Measurements from ENCODE around the gene SRA1.
"Not testable (repeated sequence)": the region's sequence is repeated elsewhere in the genome, so short reads cannot be mapped to it uniquely, and the experiment has no call there.

Gene SRA1

GRCh38 chr5:140590861-140591260 lies 33.6 kb upstream of the SRA1 start:
- no peak for TF ChIP-seq JUND (IDR thresholded peaks at IDR 0.05; ENCODE audit: low read depth)
- in situ Hi-C loops (cut with HindIII; ENCODE audit: low pct_unique_long_range_greater_than_20kb, low sequenced_read_pairs) = no loop called here
- DNase-seq (ENCODE audit: low read depth in 1 of 2, low spot score in 1 of 2) = no peak

DNA sequence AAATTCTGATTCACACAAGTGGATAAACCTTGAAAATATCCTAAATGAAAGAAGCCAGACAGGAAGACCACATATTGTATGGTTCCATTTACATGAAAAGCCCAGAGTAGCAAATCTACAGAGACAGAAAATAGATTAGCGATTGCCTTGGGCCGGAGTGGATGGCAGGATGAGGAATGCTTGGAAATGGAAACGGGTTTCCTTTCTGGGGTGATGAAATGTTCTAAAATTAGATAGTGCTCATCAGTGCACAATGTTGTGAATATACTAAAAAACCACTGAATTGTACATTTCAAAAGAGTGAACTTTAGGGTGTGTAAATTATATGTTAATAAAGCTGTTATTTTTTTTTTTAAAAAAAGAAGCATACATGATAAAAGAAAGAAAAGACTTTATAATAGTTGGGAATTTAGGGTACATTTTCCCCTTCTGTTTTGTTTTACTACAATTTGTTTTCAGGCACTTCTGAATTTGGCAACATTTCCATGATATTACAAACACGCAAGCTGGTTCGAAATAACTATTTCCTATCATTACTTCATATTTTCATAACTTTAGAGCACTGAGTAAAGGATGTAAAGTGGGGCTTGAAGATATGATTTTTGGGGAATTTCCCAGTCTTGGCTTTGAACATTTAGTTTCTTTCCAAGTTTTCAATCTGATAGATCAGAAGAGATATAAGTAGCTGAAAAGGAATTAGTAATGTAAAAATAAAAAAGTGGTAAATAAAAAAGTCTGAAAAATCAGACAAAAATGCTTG lies 31.2 kb upstream of the SRA1 start:
- DNase-seq (ENCODE audit: low read depth in 1 of 2, low spot score in 1 of 2) = no peak
- in situ Hi-C loops (cut with HindIII; ENCODE audit: low pct_unique_long_range_greater_than_20kb, low sequenced_read_pairs) = no loop called here
- TF ChIP-seq JUND (IDR thresholded peaks at IDR 0.05; ENCODE audit: low read depth) = no peak

DNA sequence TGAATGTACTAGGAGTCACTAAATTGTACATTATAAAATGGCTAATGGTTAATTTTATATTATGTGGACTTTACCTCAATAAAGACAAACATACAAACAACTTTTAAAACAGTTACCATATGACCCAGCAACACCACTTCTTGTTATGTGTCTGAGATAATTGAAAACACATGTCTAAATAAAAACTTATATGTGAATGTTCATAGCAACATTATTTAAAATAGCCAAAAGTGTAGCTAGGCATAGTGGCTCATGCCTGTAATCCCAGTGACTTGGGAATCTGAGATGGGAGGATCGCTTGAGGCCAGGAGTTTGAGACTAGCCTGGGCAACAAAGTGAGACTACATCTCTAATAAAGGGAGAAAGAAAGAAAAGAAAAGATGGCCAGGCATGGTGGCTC lies 30.2 kb upstream of the SRA1 start:
- no peak for TF ChIP-seq JUND (IDR thresholded peaks at IDR 0.05; ENCODE audit: low read depth)
- DNase-seq (ENCODE audit: low read depth in 1 of 2, low spot score in 1 of 2) = no peak
- in situ Hi-C loops (cut with HindIII; ENCODE audit: low pct_unique_long_range_greater_than_20kb, low sequenced_read_pairs) = no loop called here

DNA sequence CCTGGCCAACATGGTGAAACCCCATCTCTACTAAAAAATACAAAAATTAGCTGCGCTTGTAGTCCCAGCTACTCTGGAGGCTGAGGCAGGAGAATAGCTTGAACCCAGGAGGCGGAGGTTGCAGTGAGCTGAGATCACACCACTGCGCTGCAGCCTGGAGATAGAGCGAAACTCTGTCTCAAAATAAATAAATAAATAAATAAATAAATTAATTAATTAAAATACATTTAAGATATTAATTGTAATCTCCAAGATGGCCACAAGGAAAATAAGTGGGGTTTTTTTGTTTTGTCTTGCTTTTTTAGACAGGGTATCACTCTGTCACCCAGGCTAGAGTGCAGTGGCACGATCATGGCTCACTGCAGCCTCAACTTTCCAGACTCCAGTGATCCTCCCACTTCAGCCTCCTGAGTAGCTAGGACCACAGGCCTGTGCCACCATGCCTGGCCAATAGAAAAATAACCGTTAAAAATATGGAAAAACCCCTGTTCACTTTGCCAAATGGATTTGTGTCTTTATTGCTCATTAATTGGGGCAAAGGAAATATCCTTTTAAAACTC lies 22.0 kb upstream of the SRA1 start:
- in situ Hi-C loops (cut with HindIII; ENCODE audit: low pct_unique_long_range_greater_than_20kb, low sequenced_read_pairs); DNase-seq (ENCODE audit: low read depth in 1 of 2, low spot score in 1 of 2): not testable (repeated sequence)

DNA sequence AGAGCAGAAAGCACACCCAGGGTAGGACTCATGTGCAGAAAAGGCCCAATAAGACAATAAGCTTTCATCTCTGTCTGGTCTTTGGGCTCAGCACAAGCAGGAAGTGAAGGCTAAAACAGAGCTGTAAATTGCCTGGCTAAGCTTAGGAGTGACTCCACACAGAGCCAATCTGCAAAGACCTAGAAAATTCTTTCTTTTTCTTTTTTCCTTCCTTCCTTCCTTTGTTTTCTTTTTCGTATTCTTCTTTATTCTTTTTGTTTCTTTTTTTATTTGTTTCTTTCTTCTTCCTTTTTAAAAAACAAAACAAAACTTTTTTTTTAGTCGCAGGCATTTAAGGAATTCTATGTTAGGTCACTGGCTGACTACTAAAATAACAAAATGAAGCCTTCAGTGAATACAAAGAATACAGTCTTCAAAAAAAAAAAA lies 19.5 kb upstream of the SRA1 start:
- in situ Hi-C loops (cut with HindIII; ENCODE audit: low pct_unique_long_range_greater_than_20kb, low sequenced_read_pairs) = no loop called here
- no peak for DNase-seq (ENCODE audit: low read depth in 1 of 2, low spot score in 1 of 2)
- no peak for TF ChIP-seq JUND (IDR thresholded peaks at IDR 0.05; ENCODE audit: low read depth)

DNA sequence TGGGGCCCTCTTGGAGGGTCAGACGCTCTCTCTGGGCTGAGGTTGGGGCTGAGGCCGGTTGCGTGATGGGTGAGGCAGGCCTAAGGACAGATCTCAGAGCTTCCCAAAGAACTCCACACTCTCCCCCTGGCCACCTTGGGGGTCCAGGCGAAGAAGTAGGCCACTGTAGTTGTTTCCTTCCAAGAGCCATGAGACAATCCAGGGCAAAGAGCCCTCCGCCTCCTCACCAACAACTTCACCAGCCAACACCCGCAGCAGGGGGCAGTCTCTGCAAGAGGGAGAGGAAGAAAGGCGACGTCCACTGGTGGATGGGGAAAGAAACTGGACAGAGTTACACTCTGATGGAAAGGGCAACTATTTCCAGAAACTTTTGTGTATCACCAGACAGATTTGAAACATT lies 18.0 kb upstream of the SRA1 start:
- DNase-seq (ENCODE audit: low read depth in 1 of 2, low spot score in 1 of 2) = peak in 1 of 2 experiments; percentile 81
- no peak for TF ChIP-seq JUND (IDR thresholded peaks at IDR 0.05; ENCODE audit: low read depth)
- in situ Hi-C loops (cut with HindIII; ENCODE audit: low pct_unique_long_range_greater_than_20kb, low sequenced_read_pairs) = no loop called here

GRCh38 chr5:140574165-140574564 lies 16.9 kb upstream of the SRA1 start:
- in situ Hi-C loops (cut with HindIII; ENCODE audit: low pct_unique_long_range_greater_than_20kb, low sequenced_read_pairs) = no loop called here
- TF ChIP-seq JUND (IDR thresholded peaks at IDR 0.05; ENCODE audit: low read depth) = no peak
- no peak for DNase-seq (ENCODE audit: low read depth in 1 of 2, low spot score in 1 of 2)

- no peak for DNase-seq (ENCODE audit: low read depth in 1 of 2, low spot score in 1 of 2)
- in situ Hi-C loops (cut with HindIII; ENCODE audit: low pct_unique_long_range_greater_than_20kb, low sequenced_read_pairs) = no loop called here
- TF ChIP-seq JUND (IDR thresholded peaks at IDR 0.05; ENCODE audit: low read depth) = no peak
Measured at GRCh38 chr5:140573683-140574082, 16.4 kb upstream of the SRA1 start.

- in situ Hi-C loops (cut with HindIII; ENCODE audit: low pct_unique_long_range_greater_than_20kb, low sequenced_read_pairs) = no loop called here
- TF ChIP-seq JUND (IDR thresholded peaks at IDR 0.05; ENCODE audit: low read depth) = no peak
Measured at GRCh38 chr5:140571105-140571504, 13.8 kb upstream of the SRA1 start.

GRCh38 chr5:140570488-140570887 lies 13.2 kb upstream of the SRA1 start:
- in situ Hi-C loops (cut with HindIII; ENCODE audit: low pct_unique_long_range_greater_than_20kb, low sequenced_read_pairs) = no loop called here
- TF ChIP-seq JUND (IDR thresholded peaks at IDR 0.05; ENCODE audit: low read depth) = no peak
- no peak for DNase-seq (ENCODE audit: low read depth in 1 of 2, low spot score in 1 of 2)

More at GRCh38 chr5:140571105-140571504, 13.8 kb upstream of the SRA1 start:
- DNase-seq (ENCODE audit: low read depth in 1 of 2, low spot score in 1 of 2) = no peak

GRCh38 chr5:140570058-140570457 lies 12.8 kb upstream of the SRA1 start:
- in situ Hi-C loops (cut with HindIII; ENCODE audit: low pct_unique_long_range_greater_than_20kb, low sequenced_read_pairs) = no loop called here
- no peak for TF ChIP-seq JUND (IDR thresholded peaks at IDR 0.05; ENCODE audit: low read depth)
- DNase-seq (ENCODE audit: low read depth in 1 of 2, low spot score in 1 of 2) = no peak

DNA sequence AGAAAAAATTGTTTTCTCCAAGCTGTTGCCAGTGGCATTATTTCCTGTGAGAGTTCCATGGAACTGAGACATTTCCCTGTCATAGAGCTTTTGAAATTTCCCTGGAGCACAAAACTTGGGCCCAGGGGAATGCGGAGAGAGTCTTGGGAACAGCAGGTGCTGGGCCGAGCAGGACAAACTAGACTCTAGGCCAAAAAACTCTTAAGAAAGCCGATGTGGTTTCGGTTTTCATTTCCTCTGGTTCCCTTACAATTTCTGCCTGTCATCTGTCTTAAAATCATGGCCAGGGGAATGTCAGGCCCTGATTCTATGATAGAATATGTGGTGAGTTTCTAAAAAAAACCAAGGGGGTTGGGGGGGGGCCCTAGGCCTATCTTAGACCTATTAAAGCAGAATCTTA lies 11.9 kb upstream of the SRA1 start:
- in situ Hi-C loops (cut with HindIII; ENCODE audit: low pct_unique_long_range_greater_than_20kb, low sequenced_read_pairs) = no loop called here
- no peak for DNase-seq (ENCODE audit: low read depth in 1 of 2, low spot score in 1 of 2)
- no peak for TF ChIP-seq JUND (IDR thresholded peaks at IDR 0.05; ENCODE audit: low read depth)

DNA sequence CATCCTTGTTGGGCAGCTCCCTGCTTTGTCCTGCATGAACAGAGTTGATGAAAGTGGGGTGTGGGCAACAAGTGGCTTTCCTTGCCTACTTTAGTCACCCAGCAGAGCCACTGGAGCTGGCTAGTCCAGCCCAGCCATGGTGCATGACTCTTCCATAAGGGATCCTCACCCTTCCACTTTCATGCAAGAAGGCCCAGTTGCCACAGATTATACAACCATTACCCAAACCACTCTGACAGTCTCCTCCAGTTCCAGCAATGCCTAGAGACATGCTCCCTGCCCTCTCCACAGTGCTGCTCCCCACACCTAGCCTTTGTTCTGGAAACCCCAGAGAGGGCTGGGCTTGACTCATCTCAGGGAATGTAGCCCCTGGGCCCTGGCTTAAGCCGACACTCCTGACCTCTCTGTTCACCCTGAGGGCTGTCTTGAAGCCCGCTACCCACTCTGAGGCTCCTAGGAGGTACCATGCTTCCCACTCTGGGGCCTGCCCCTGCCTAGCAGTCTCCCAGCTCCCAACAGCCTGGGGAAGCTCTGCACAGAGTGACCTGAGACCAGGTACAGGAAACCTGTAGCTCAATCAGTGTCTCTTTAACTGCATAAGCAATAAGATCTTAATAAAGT lies 11.3 kb upstream of the SRA1 start:
- TF ChIP-seq JUND (IDR thresholded peaks at IDR 0.05; ENCODE audit: low read depth) = no peak
- in situ Hi-C loops (cut with HindIII; ENCODE audit: low pct_unique_long_range_greater_than_20kb, low sequenced_read_pairs) = no loop called here
- no peak for DNase-seq (ENCODE audit: low read depth in 1 of 2, low spot score in 1 of 2)

Data from T47D (cell line).